ENCODE data around the gene SYT11.

Gene SYT11

GRCh38 chr1:155932081-155932480 is 72.7 kb downstream of the SYT11 start:
- no peak for TF ChIP-seq CTCF (IDR thresholded peaks at IDR 0.05; ENCODE audit: low read depth, low read length, missing control alignments)
- no peak for DNase-seq (ENCODE audit: low read depth)
- no peak overlapping the region for H3K4me3 ChIP-seq (ENCODE audit: low read depth, low read length)
- in situ Hi-C loops (cut with HindIII; ENCODE audit: low sequenced_read_pairs) = no loop called here

GRCh38 chr1:155932487-155932886 is 73.1 kb downstream of the SYT11 start:
- TF ChIP-seq CTCF (IDR thresholded peaks at IDR 0.05; ENCODE audit: low read depth, low read length, missing control alignments) = no peak
- in situ Hi-C loops (cut with HindIII; ENCODE audit: low sequenced_read_pairs) = no loop called here
- DNase-seq (ENCODE audit: low read depth) = no peak
- no peak overlapping the region for H3K4me3 ChIP-seq (ENCODE audit: low read depth, low read length)

GRCh38 chr1:155933591-155934096 is 74.3 kb downstream of the SYT11 start:
- no peak for DNase-seq (ENCODE audit: low read depth)
- H3K4me3 ChIP-seq (ENCODE audit: low read depth, low read length) = peak overlapping the region; percentile 98
- in situ Hi-C loops (cut with HindIII; ENCODE audit: low sequenced_read_pairs) = no loop called here
- TF ChIP-seq CTCF (IDR thresholded peaks at IDR 0.05; ENCODE audit: low read depth, low read length, missing control alignments) = no peak

- H3K4me3 ChIP-seq (ENCODE audit: low read depth, low read length) = peak within 1 kb of the TSS; percentile 98
- in situ Hi-C loops (cut with HindIII; ENCODE audit: low sequenced_read_pairs) = no loop called here
- no peak for TF ChIP-seq CTCF (IDR thresholded peaks at IDR 0.05; ENCODE audit: low read depth, low read length, missing control alignments)
- DNase-seq (ENCODE audit: low read depth) = peak; percentile 97
These were observed 74.9 kb downstream of the SYT11 start, which contains the start of gene KHDC4 for GRCh38 chr1:155934097-155934935. TSS of gene KHDC4 (minus strand) at chr1:155934413. CDS start at chr1:155934373, 40 bp downstream.

Data from astrocyte of the cerebellum (primary cell).